ENCODE measurements around the gene CXCR2. TPM values are rescaled to one million over a fixed set of nuclear protein-coding genes. Genes with fewer than 3 reads are reported as not detected.

Gene CXCR2
- total and polyA plus RNA-seq, 2 of the 8 experiments (the other 6 are each of a cell fraction or from before 2014, with no cell fraction given) = 1.4 to 1.6 TPM

- 84% methylated on average over 8 of the region's 8 CpGs; no CpG with 5 or more reads in 1 of the 2 experiments for WGBS, 2 experiments (ENCODE audit: extremely low coverage in 1 of 2, insufficient coverage in 1 of 2, insufficient read length in 1 of 2, insufficient replicate concordance in 2 of 2, low coverage in 1 of 2, low lambda C conversion rate in 2 of 2, missing lambda C conversion rate in 1 of 2)
- POLR2A ChIA-PET (ENCODE audit: partially characterized antibody) = no interaction called here
- no peak overlapping the region for H3K9ac ChIP-seq (replicated peaks in 1 of 4; ENCODE audit: extremely low read depth in 1 of 4, low read depth in 3 of 4, low read length in 3 of 4)
- TF ChIP-seq MAX (IDR thresholded peaks at IDR 0.05) (no peak), USF2 (IDR thresholded peaks at IDR 0.05; ENCODE audit: low read length) (no peak), SUZ12 (IDR thresholded peaks at IDR 0.05; ENCODE audit: low read length) (no peak), SP1 (IDR thresholded peaks at IDR 0.05; ENCODE audit: low read depth, low read length) (no peak), SIX5 (IDR thresholded peaks at IDR 0.05; ENCODE audit: low read depth, low read length) (no peak), RAD21 (IDR thresholded peaks at IDR 0.05 in 1 of 2, conservative IDR thresholded peaks at IDR 0.05 in 1 of 2; ENCODE audit: low read depth in 2 of 2, low read length in 2 of 2) (no peak), SAP30 (IDR thresholded peaks at IDR 0.05; ENCODE audit: insufficient read depth, insufficient replicate concordance, low read length) (no peak), SIN3A (conservative IDR thresholded peaks at IDR 0.05 in 1 of 2, IDR thresholded peaks at IDR 0.05 in 1 of 2; ENCODE audit: low read depth in 1 of 2, low read length in 2 of 2) (no peak), CBX8 (IDR thresholded peaks at IDR 0.05; ENCODE audit: borderline replicate concordance, low read depth, low read length) (no peak), NRF1 (IDR thresholded peaks at IDR 0.05; ENCODE audit: low read depth, low read length) (no peak), GTF2F1 (IDR thresholded peaks at IDR 0.05; ENCODE audit: borderline replicate concordance, low read depth, low read length) (no peak), KDM4A (IDR thresholded peaks at IDR 0.05; ENCODE audit: low read depth, low read length, severe bottlenecking) (no peak)
These were observed 30.0 kb upstream of the CXCR2 start for GRCh38 chr2:218095853-218096252.

More at GRCh38 chr2:218095853-218096252, 30.0 kb upstream of the CXCR2 start:
- H3K4me1 ChIP-seq (replicated peaks in 1 of 4; ENCODE audit: control insufficient read depth in 3 of 4, insufficient read depth in 4 of 4, low read length in 3 of 4) = no peaks in the 10 kb centered on the region
- DNase-seq (ENCODE audit: low read depth in 1 of 2, low spot score in 2 of 2) = no peak
- no peak overlapping the region for H3K27ac ChIP-seq (ENCODE audit: low read depth, low read length)
- H4K5ac ChIP-seq (ENCODE audit: insufficient read length, low read depth, low read length) = no peak overlapping the region
- H3K4ac ChIP-seq (replicated peaks; ENCODE audit: insufficient read length, low read depth, low read length) = no peak overlapping the region
- H3K23me2 ChIP-seq (ENCODE audit: low read depth, low read length) = no peaks in the 10 kb centered on the region; the same call in 1 of the 2 replicates
- no peak overlapping the region for H2BK15ac ChIP-seq (ENCODE audit: low read length)
- H3K18ac ChIP-seq (ENCODE audit: extremely low read depth, low read length) = no peak overlapping the region
- CTCF ChIA-PET (ENCODE audit: partially characterized antibody) = interaction anchor here (0.6 to 1.2 kb wide), 2 partner anchors 8 to 268 kb away, joined by 3 read pairs; no protein-coding TSS in a partner anchor
- no peaks in the 10 kb centered on the region for H3K36me3 ChIP-seq (ENCODE audit: control insufficient read depth in 2 of 4, insufficient read depth in 4 of 4, low read length in 3 of 4)
- no peaks in the 10 kb centered on the region for H4K20me1 ChIP-seq (replicated peaks in 1 of 2; ENCODE audit: control insufficient read depth in 1 of 2, insufficient read depth in 2 of 2, low read length in 2 of 2)
- no peak overlapping the region for H3K4me2 ChIP-seq (ENCODE audit: insufficient read depth in 1 of 2, low read depth in 2 of 2, low read length in 2 of 2)
- no peak overlapping the region for H2AFZ ChIP-seq (ENCODE audit: low read length)
- no peak overlapping the region for H2BK20ac ChIP-seq (ENCODE audit: low read length)
- no peak overlapping the region for H2BK12ac ChIP-seq (ENCODE audit: low read depth, low read length)
- no peaks in the 10 kb centered on the region for H3K9me3 ChIP-seq (ENCODE audit: insufficient read depth in 2 of 2, low read depth in 1 of 2, low read length in 1 of 2)
- FAIRE-seq = no peak
- no peaks in the 10 kb centered on the region for H3K79me1 ChIP-seq (ENCODE audit: low read depth, low read length)
- no peak overlapping the region for H4K91ac ChIP-seq (replicated peaks; ENCODE audit: insufficient read length, low read length)
- no peak overlapping the region for H3K56ac ChIP-seq (replicated peaks; ENCODE audit: insufficient read length, low read depth, low read length)
- H2BK5ac ChIP-seq (ENCODE audit: low read depth, low read length) = no peak overlapping the region
- no peak overlapping the region for H3K23ac ChIP-seq (ENCODE audit: insufficient read length)
- no peak overlapping the region for H2BK120ac ChIP-seq (replicated peaks; ENCODE audit: low read depth, low read length)
- no peak overlapping the region for H2AK5ac ChIP-seq (ENCODE audit: low read depth, low read length)
- H3K79me2 ChIP-seq (ENCODE audit: control insufficient read depth in 1 of 2, insufficient read depth in 2 of 2, low read length in 2 of 2) = no peaks in the 10 kb centered on the region
- H3K27me3 ChIP-seq (replicated peaks in 1 of 4; ENCODE audit: control insufficient read depth in 3 of 4, extremely low read depth in 1 of 4, insufficient read depth in 3 of 4, low read length in 3 of 4) = no peaks in the 10 kb centered on the region
- H3K14ac ChIP-seq (ENCODE audit: insufficient read length) = no peak overlapping the region
- no peak overlapping the region for H4K8ac ChIP-seq (ENCODE audit: extremely low read depth, insufficient read depth, low read length)
- H3K4me3 ChIP-seq (ENCODE audit: extremely low read depth in 1 of 4, insufficient read depth in 2 of 4, low read depth in 3 of 4, low read length in 4 of 4) = no peak overlapping the region
